Keratinocyte (primary cell): ENCODE data around the gene MS4A14. TPM values are rescaled to one million over a fixed set of nuclear protein-coding genes. Genes with fewer than 3 reads are reported as not detected.

Experiments used
- DNase-seq: peaks from one replicate; pipeline ENCODE4 v3.0.0-alpha.2; 2011; ENCODE audit warnings: low read depth, missing footprints, low spot score
- FAIRE-seq: peaks from 2 replicates; lab custom pipeline; 2011; peaks lifted over from hg19 to GRCh38; lab: Jason Lieb, UNC
- H2AFZ ChIP-seq: 2 replicates; pipeline ENCODE4 v1.6.0; 2012; ENCODE audit warnings: low read length, control low read depth, inconsistent platforms; ENCODE audit not compliant: control insufficient read depth
- H3K27ac ChIP-seq: 2 replicates; pipeline ENCODE4 v1.5.1; 2011; ENCODE audit warnings: low read length; ENCODE audit not compliant: control insufficient read depth, insufficient read depth
- H3K27me3 ChIP-seq: 3 replicates; pipeline ENCODE4 v1.6.0; 2011; ENCODE audit warnings: low read length; ENCODE audit not compliant: control insufficient read depth, insufficient read depth; ENCODE audit errors: extremely low read depth
- H3K36me3 ChIP-seq, 2 experiments: 2 replicates in 1 of 2; 3 replicates in 1 of 2; pipeline ENCODE4 v1.5.1; 2011; ENCODE audit warnings: low read length in 2 of 2, mild to moderate bottlenecking in 1 of 2; ENCODE audit not compliant: control insufficient read depth in 2 of 2, insufficient read depth in 2 of 2; ENCODE audit errors: extremely low read depth in 1 of 2
- H3K4me1 ChIP-seq: 3 replicates; pipeline ENCODE4 v1.5.1; 2011; ENCODE audit warnings: low read length; ENCODE audit not compliant: control insufficient read depth, insufficient read depth; ENCODE audit errors: extremely low read depth
- H3K4me2 ChIP-seq: 3 replicates; pipeline ENCODE4 v1.6.0; 2011; ENCODE audit warnings: low read depth, low read length; ENCODE audit not compliant: control insufficient read depth, insufficient read depth; ENCODE audit errors: extremely low read depth
- H3K4me3 ChIP-seq, 3 experiments: fragments of 200-600 bp in 1 of 3; sonication (generic) in 1 of 3; 2 replicates in 2 of 3; 3 replicates in 1 of 3; pipeline ENCODE4 v1.5.1; 2011 to 2016; ENCODE audit warnings: low read length in 3 of 3, mild to moderate bottlenecking in 3 of 3, control low read depth in 2 of 3, inconsistent platforms in 1 of 3, low read depth in 1 of 3, mixed read lengths in 1 of 3, mixed run types in 1 of 3, moderate library complexity in 1 of 3; ENCODE audit not compliant: control insufficient read depth in 2 of 3, insufficient read depth in 2 of 3; ENCODE audit errors: extremely low read depth in 1 of 3
- H3K79me2 ChIP-seq: 2 replicates; pipeline ENCODE4 v1.6.0; 2012; ENCODE audit warnings: low read length; ENCODE audit not compliant: control insufficient read depth, insufficient read depth
- H3K9ac ChIP-seq: 3 replicates; pipeline ENCODE4 v1.6.0; 2011; ENCODE audit warnings: low read length; ENCODE audit not compliant: control insufficient read depth, insufficient read depth; ENCODE audit errors: extremely low read depth
- H3K9me1 ChIP-seq: 3 replicates; pipeline ENCODE4 v1.6.0; 2011; ENCODE audit warnings: low read length; ENCODE audit not compliant: control insufficient read depth, insufficient read depth; ENCODE audit errors: extremely low read depth
- H3K9me3 ChIP-seq: 2 replicates; pipeline ENCODE4 v1.5.1; 2012; ENCODE audit warnings: low read depth, low read length; ENCODE audit not compliant: control insufficient read depth
- H4K20me1 ChIP-seq: 3 replicates; pipeline ENCODE4 v1.6.0; 2011; ENCODE audit warnings: low read length; ENCODE audit not compliant: control insufficient read depth, insufficient read depth; ENCODE audit errors: extremely low read depth
- EZH2 ChIP-seq: IDR thresholded peaks from one replicate; pipeline ENCODE4 v1.6.1; 2012; ENCODE audit warnings: inconsistent platforms, mild to moderate bottlenecking, low read length, moderate library complexity
- dilution Hi-C: fragments of 300-500 bp; cut with MboI; formaldehyde crosslinking; loops from one replicate; pipeline ENCODE4 v1.7.0; 2020; ENCODE audit warnings: low sequenced_read_pairs; ENCODE audit not compliant: extremely low pct_ligation_motif_present
- polyA plus RNA-seq, 5 experiments: library from polyadenylated mRNA; depleted of rRNA in 3 of 5; stranded (reverse) in 3 of 5; stranded (forward) in 1 of 5; unstranded in 1 of 5; fragments of >200 nt; gene quantifications; 1 replicate in 1 of 5; 2 replicates in 3 of 5; 3 replicates in 1 of 5; pipeline versions ENCODE4 v1.2.1 to v1.2.3, GENCODE V29; 2011 to 2012; ENCODE audit warnings: missing spikeins in 2 of 5, low read depth in 1 of 5, low replicate concordance in 1 of 5
- TF ChIP-seq, protein P1 (sequence below), 3 experiments: IDR thresholded peaks in 1 of 3; conservative IDR thresholded peaks in 1 of 3; optimal IDR thresholded peaks in 1 of 3; 2 replicates in 2 of 3; 3 replicates in 1 of 3; pipeline versions ENCODE3 to v1.5.1; 2011; ENCODE audit warnings: low read length in 3 of 3, mild to moderate bottlenecking in 3 of 3, moderate library complexity in 2 of 3, control low read depth in 1 of 3, inconsistent platforms in 1 of 3; ENCODE audit not compliant: insufficient read depth in 2 of 3; ENCODE audit errors: extremely low read depth in 1 of 3

MS4A14 gene
- polyA plus RNA-seq, 1 donor (not counting 4 experiments of a cell fraction or from before 2014, with no cell fraction given): not detected

DNA sequence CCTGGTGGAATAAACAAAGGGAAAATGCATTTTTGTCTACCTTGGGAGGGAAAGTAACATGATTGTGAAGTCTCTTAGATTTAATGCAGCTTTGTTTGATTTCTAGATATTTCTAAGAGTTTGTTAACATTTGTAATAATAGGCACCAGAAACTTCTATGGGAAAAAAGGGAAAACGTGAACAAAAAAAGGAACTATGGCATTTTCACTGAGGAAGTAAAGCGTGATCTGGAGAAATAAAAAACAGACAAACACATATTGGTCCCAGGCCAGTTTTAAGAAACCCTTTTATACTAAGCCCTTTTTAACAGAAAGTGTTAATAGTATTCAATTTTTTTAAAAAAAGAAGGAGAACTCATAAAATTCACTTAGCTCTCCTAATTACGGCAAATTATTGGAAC is 24.9 kb upstream of the MS4A14 start:
- Histone ChIP-seq H3K27me3 (no peaks in the 10 kb centered on the region), H3K27ac (no peak overlapping the region), H2AFZ (no peak overlapping the region)

DNA sequence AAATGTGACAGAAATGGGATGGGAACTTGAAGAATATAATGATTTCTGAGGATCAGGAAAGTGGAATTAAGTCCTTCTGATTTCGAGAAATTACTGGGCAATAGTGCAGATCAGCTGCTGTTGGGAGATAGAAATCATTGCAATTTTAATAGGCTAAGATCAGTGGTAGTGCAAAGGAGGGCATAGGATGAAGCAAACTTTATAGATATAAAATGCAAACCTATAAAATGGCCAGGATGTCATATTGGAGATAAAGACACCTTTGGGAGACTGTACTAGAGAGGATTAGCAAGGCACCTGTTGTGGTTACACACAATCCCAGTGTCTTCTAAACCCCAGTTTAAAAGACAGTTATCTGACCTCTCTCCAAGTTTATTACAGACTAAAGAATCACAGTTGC is 24.4 kb upstream of the MS4A14 start:
- H3K27me3 ChIP-seq: no peaks in the 10 kb centered on the region
- TF ChIP-seq, protein P1, sequence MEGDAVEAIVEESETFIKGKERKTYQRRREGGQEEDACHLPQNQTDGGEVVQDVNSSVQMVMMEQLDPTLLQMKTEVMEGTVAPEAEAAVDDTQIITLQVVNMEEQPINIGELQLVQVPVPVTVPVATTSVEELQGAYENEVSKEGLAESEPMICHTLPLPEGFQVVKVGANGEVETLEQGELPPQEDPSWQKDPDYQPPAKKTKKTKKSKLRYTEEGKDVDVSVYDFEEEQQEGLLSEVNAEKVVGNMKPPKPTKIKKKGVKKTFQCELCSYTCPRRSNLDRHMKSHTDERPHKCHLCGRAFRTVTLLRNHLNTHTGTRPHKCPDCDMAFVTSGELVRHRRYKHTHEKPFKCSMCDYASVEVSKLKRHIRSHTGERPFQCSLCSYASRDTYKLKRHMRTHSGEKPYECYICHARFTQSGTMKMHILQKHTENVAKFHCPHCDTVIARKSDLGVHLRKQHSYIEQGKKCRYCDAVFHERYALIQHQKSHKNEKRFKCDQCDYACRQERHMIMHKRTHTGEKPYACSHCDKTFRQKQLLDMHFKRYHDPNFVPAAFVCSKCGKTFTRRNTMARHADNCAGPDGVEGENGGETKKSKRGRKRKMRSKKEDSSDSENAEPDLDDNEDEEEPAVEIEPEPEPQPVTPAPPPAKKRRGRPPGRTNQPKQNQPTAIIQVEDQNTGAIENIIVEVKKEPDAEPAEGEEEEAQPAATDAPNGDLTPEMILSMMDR (optimal IDR thresholded peaks at IDR 0.05 in 1 of 3, IDR thresholded peaks at IDR 0.05 in 1 of 3, conservative IDR thresholded peaks at IDR 0.05 in 1 of 3; ENCODE audit: extremely low read depth in 1 of 3, insufficient read depth in 2 of 3, low read length in 3 of 3): no peak
- TF ChIP-seq EZH2: no peak
- FAIRE-seq (no peak), DNase-seq (no peak)
- no peaks in the 10 kb centered on the region for H3K4me1 ChIP-seq
- H3K79me2 ChIP-seq: no peaks in the 10 kb centered on the region
- no peaks in the 10 kb centered on the region for H3K36me3 ChIP-seq
- dilution Hi-C loops: no loop called here
- no peaks in the 10 kb centered on the region for H3K9me1 ChIP-seq
- no peak overlapping the region for H3K9ac ChIP-seq
- H4K20me1 ChIP-seq: no peaks in the 10 kb centered on the region
- no peak overlapping the region for H3K4me3 ChIP-seq
- no peak overlapping the region for H2AFZ ChIP-seq
- no peak overlapping the region for H3K4me2 ChIP-seq
- H3K27ac ChIP-seq: no peak overlapping the region
- no peaks in the 10 kb centered on the region for H3K9me3 ChIP-seq

More for the DNA sequence above, 24.9 kb upstream of the MS4A14 start:
- H3K9me1 ChIP-seq: no peaks in the 10 kb centered on the region
- no peak overlapping the region for H3K4me3 ChIP-seq
- FAIRE-seq: no peak
- no peak overlapping the region for H3K4me2 ChIP-seq
- dilution Hi-C loops: no loop called here
- no peaks in the 10 kb centered on the region for H3K9me3 ChIP-seq
- no peak for DNase-seq
- TF ChIP-seq, protein P1 (optimal IDR thresholded peaks at IDR 0.05 in 1 of 3, IDR thresholded peaks at IDR 0.05 in 1 of 3, conservative IDR thresholded peaks at IDR 0.05 in 1 of 3; ENCODE audit: extremely low read depth in 1 of 3, insufficient read depth in 2 of 3, low read length in 3 of 3): no peak
- TF ChIP-seq EZH2: no peak
- H3K79me2 ChIP-seq: no peaks in the 10 kb centered on the region
- H4K20me1 ChIP-seq: no peaks in the 10 kb centered on the region
- no peaks in the 10 kb centered on the region for H3K4me1 ChIP-seq
- H3K9ac ChIP-seq: no peak overlapping the region
- no peaks in the 10 kb centered on the region for H3K36me3 ChIP-seq
